AG04449 (cell line): ENCODE measurements around the gene PYCR2.
"Not testable (repeated sequence)": the region's sequence is repeated elsewhere in the genome, so short reads cannot be mapped to it uniquely, and the experiment has no call there.

Experiments
- CTCF ChIA-PET: fragments of 350-600 bp; formaldehyde crosslinking; extraction: SDS; loops from one replicate; lab custom pipeline; 2021; ENCODE audit warnings: antibody characterized with exemption; lab: Yijun Ruan, JAX
- POLR2A ChIA-PET: fragments of 400-600, 350-600 bp; formaldehyde crosslinking; extraction: SDS; loops from one replicate; lab custom pipeline; 2020; ENCODE audit warnings: antibody characterized with exemption, inconsistent platforms; lab: Yijun Ruan, JAX
- DNase-seq: peaks from one replicate; pipeline ENCODE4 v3.0.0-alpha.2; 2010; ENCODE audit warnings: low read depth, low spot score
- H3K4me3 ChIP-seq: 2 replicates; pipeline ENCODE4 v1.5.1; 2011; ENCODE audit warnings: low read depth, mild to moderate bottlenecking, control low read depth, low read length
- CTCF ChIP-seq: IDR thresholded peaks from one replicate; pipeline ENCODE4 v1.5.1; 2011; ENCODE audit warnings: mild to moderate bottlenecking, moderate library complexity, low read length, control low read depth, inconsistent platforms; ENCODE audit not compliant: insufficient read depth; ENCODE audit errors: missing control alignments

Gene PYCR2

DNA sequence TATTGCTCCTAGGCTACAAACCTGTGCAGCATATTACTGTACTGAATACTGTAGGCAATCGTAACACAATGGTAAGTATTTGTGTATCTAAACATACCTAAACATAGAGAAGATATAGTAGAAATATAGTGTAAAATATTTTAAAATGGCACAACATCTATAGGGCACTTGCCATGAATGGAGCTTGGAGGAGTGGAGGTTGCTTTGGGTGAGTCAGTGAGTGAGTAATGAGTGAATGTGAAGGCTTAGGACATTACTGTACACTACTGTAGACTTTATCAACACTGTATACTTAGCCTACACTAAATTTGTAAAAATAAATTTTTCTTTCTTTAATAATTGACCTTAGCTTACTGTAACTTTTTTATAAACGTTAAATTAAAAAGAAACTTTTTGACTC lies 9.0 kb upstream of the PYCR2 start:
- POLR2A ChIA-PET, result interaction anchor here (1.4 kb wide), 1 partner anchor 9 kb away, joined by 4 read pairs; the partner anchor contains the start of gene PYCR2
- no peak for DNase-seq
- TF ChIP-seq CTCF, result no peak
- CTCF ChIA-PET, result interaction anchor here (1.4 kb wide), 1 partner anchor 155 kb away, joined by 4 read pairs; the partner anchor contains the start of gene SRP9
- no peak overlapping the region for H3K4me3 ChIP-seq

DNA sequence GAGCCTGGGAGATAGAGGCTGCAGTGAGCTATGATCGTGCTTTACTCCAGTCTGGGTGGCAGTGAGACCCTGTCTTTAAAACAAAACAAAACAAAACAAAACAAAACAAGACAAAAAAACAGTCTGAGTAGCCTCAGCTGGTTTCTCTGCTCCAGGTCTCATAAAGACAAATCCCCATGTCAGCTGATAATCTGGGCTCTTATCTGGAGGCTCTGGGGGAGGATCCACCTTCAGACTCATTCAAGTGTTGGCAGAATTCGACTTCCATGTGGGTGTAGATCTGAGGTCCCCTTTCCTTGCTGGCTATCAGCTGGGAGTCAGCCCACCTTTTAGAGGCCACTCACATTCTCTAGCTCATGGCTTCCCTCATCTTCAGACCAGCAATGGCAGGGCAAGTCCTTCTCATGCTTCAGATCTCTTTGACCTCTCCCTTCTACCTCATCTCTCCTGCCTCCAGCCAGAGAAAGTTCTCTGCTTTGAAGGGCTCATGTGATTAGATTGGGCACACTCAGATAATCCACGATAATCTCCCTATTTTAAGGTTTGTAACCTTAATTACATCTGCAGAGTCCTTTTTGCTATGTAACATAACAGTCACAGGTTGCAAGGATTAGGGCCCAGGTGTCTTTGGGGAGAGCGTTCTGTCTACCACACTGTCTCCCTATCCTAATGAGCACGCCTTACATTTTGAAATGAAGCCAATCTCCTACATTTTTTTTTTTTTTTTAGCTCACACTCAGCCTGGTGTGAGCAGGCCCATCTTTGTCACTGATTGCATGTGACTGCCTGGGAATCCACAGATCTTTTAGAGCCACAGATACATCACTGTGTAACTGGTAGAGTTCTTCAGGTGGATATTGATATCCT lies 7.5 kb upstream of the PYCR2 start:
- TF ChIP-seq CTCF, result no peak
- ChIA-PET POLR2A (no interaction called here), CTCF (interaction anchor here (0.8 to 1.5 kb wide), 5 partner anchors 9 to 456 kb away, joined by 3 to 4 read pairs (median 4); partner anchors contain the start of gene SRP9)
- H3K4me3 ChIP-seq, result no peak overlapping the region
- DNase-seq, result no peak

GRCh38 chr1:225930566-225930965 lies 6.5 kb upstream of the PYCR2 start:
- ChIA-PET CTCF (interaction anchor here (0.8 to 1.5 kb wide), 4 partner anchors 8 to 455 kb away, joined by 3 to 4 read pairs (median 4); no protein-coding TSS in a partner anchor), POLR2A (no interaction called here)
- no peak for DNase-seq
- no peak for TF ChIP-seq CTCF
- H3K4me3 ChIP-seq, result no peak overlapping the region

- POLR2A ChIA-PET, result interaction anchor here (0.6 kb wide), 1 partner anchor 445 kb away, joined by 3 read pairs; no protein-coding TSS in a partner anchor
- DNase-seq, CTCF ChIA-PET, H3K4me3 ChIP-seq: not testable (repeated sequence)
Observed at GRCh38 chr1:225929462-225929861, 5.4 kb upstream of the PYCR2 start.

GRCh38 chr1:225928186-225929175 lies 4.4 kb upstream of the PYCR2 start:
- no peak overlapping the region for H3K4me3 ChIP-seq
- CTCF ChIA-PET, result no interaction called here
- POLR2A ChIA-PET, result interaction anchor here (0.6 kb wide), 1 partner anchor 444 kb away, joined by 3 read pairs; no protein-coding TSS in a partner anchor
- no peak for DNase-seq
- no peak for TF ChIP-seq CTCF

- ChIA-PET POLR2A (no interaction called here), CTCF (interaction anchor here (1.2 to 1.5 kb wide), 3 partner anchors 9 to 199 kb away, joined by 3 to 6 read pairs (median 4); no protein-coding TSS in a partner anchor)
- no peak for TF ChIP-seq CTCF
- no peak overlapping the region for H3K4me3 ChIP-seq
- no peak for DNase-seq
Observed at GRCh38 chr1:225926551-225927113, 2.6 kb upstream of the PYCR2 start.
